ENCODE results near the gene COX17. TPM values are rescaled to one million over a fixed set of nuclear protein-coding genes. Genes with fewer than 3 reads are reported as not detected.

Gene COX17
- polyA plus RNA-seq, 2 of the 4 experiments (the other 2 are of a cell fraction): 79.0 to 149 TPM

DNA sequence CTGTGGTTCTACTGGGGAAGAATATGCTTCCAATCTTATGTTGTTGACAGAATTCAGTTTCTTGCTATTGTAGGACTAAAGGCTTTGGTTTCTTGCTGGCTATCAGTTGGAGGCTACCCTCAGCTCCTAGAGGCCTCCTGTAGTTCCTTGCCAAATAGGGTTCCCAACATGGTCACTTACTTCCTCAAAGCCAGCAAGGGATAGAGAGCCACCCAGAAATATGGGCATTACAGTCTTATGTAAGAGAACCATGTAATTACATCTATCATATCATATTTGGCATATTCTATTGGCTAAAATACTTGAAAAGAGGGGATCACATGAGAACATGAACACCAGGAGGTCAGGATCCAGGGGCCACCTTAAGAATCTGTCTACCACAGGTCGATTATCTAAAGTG, 6.2 kb upstream of the COX17 start:
- no peaks in the 10 kb centered on the region for H3K4me1 ChIP-seq
- TF ChIP-seq BHLHE40 (IDR thresholded peaks at IDR 0.05; ENCODE audit: low read depth, low read length) (no peak), TFCP2L1 (CRISPR knock-in tag; IDR thresholded peaks at IDR 0.05) (no peak), ZFP36 (IDR thresholded peaks at IDR 0.05; ENCODE audit: borderline replicate concordance, partially characterized antibody) (no peak), GATA3 (IDR thresholded peaks at IDR 0.05; ENCODE audit: borderline replicate concordance) (no peak), POLR2A (IDR thresholded peaks at IDR 0.05; ENCODE audit: low read length) (no peak), CBX2 (IDR thresholded peaks at IDR 0.05; ENCODE audit: borderline replicate concordance, low read depth) (no peak), HEYL (CRISPR knock-in tag; IDR thresholded peaks at IDR 0.05) (no peak), HOXA7 (CRISPR knock-in tag; IDR thresholded peaks at IDR 0.05) (no peak), HDAC2 (IDR thresholded peaks at IDR 0.05) (no peak), FOSL2 (IDR thresholded peaks at IDR 0.05) (no peak), FOSL2 (CRISPR knock-in tag; IDR thresholded peaks at IDR 0.05) (no peak), KDM1A (IDR thresholded peaks at IDR 0.05; ENCODE audit: low read depth) (no peak), HOXB13 (CRISPR knock-in tag; IDR thresholded peaks at IDR 0.05; ENCODE audit: low read depth) (no peak), ESRRA (IDR thresholded peaks at IDR 0.05; ENCODE audit: borderline replicate concordance, low read length) (no peak), NPAS2 (CRISPR knock-in tag; IDR thresholded peaks at IDR 0.05; ENCODE audit: borderline replicate concordance) (no peak), MAFK (IDR thresholded peaks at IDR 0.05; ENCODE audit: partially characterized antibody) (no peak)
- TF ChIP-seq, protein P1, sequence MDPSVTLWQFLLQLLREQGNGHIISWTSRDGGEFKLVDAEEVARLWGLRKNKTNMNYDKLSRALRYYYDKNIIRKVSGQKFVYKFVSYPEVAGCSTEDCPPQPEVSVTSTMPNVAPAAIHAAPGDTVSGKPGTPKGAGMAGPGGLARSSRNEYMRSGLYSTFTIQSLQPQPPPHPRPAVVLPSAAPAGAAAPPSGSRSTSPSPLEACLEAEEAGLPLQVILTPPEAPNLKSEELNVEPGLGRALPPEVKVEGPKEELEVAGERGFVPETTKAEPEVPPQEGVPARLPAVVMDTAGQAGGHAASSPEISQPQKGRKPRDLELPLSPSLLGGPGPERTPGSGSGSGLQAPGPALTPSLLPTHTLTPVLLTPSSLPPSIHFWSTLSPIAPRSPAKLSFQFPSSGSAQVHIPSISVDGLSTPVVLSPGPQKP (IDR thresholded peaks at IDR 0.05; ENCODE audit: low read depth, low read length): no peak
- TF ChIP-seq, protein P2, sequence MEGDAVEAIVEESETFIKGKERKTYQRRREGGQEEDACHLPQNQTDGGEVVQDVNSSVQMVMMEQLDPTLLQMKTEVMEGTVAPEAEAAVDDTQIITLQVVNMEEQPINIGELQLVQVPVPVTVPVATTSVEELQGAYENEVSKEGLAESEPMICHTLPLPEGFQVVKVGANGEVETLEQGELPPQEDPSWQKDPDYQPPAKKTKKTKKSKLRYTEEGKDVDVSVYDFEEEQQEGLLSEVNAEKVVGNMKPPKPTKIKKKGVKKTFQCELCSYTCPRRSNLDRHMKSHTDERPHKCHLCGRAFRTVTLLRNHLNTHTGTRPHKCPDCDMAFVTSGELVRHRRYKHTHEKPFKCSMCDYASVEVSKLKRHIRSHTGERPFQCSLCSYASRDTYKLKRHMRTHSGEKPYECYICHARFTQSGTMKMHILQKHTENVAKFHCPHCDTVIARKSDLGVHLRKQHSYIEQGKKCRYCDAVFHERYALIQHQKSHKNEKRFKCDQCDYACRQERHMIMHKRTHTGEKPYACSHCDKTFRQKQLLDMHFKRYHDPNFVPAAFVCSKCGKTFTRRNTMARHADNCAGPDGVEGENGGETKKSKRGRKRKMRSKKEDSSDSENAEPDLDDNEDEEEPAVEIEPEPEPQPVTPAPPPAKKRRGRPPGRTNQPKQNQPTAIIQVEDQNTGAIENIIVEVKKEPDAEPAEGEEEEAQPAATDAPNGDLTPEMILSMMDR (IDR thresholded peaks at IDR 0.05): no peak
- TF ChIP-seq, protein P3, sequence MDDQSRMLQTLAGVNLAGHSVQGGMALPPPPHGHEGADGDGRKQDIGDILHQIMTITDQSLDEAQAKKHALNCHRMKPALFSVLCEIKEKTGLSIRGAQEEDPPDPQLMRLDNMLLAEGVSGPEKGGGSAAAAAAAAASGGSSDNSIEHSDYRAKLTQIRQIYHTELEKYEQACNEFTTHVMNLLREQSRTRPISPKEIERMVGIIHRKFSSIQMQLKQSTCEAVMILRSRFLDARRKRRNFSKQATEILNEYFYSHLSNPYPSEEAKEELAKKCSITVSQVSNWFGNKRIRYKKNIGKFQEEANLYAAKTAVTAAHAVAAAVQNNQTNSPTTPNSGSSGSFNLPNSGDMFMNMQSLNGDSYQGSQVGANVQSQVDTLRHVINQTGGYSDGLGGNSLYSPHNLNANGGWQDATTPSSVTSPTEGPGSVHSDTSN (IDR thresholded peaks at IDR 0.05): no peak
- TF ChIP-seq, protein P4, sequence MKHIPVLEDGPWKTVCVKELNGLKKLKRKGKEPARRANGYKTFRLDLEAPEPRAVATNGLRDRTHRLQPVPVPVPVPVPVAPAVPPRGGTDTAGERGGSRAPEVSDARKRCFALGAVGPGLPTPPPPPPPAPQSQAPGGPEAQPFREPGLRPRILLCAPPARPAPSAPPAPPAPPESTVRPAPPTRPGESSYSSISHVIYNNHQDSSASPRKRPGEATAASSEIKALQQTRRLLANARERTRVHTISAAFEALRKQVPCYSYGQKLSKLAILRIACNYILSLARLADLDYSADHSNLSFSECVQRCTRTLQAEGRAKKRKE (CRISPR knock-in tag; IDR thresholded peaks at IDR 0.05; ENCODE audit: low read depth): no peak
- no peak overlapping the region for H3K27ac ChIP-seq
- ChIA-PET CTCF (interaction anchor here (1.0 to 5.3 kb wide), 4 partner anchors 19 to 442 kb away, joined by 3 to 62 read pairs (median 14); partner anchors contain the start of gene B4GALT4), POLR2A (no interaction called here)
- no peak for FAIRE-seq
- no peak overlapping the region for H3K4me3 ChIP-seq
- H3K4me2 ChIP-seq: no peak overlapping the region
- 3% methylated on average over 1 of the region's 1 CpG for WGBS (ENCODE audit: missing lambda C conversion rate)
- no peaks in the 10 kb centered on the region for H3K9me3 ChIP-seq
- ATAC-seq: no peak
- DNase-seq (ENCODE audit: low read depth in 1 of 2, low spot score in 1 of 2): no peak

DNA sequence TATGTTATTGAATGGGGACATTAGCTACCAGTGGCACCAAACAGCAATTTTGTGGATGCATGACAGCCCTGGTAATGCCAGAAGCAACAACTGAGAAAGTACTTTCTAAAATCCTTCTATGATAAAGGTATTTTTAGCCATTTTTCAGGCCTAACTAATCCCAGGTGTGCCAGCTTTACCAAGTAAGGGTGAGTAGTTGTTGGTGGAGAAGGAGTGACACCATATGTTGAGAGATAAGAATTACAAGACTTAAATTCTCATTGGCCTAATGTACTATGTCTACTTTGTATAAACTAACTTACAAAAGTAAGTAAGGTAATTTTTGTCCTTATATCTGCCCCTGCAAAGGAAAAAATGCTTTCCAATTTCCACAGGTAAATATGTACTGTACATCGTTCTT, 4.1 kb upstream of the COX17 start:
- ChIA-PET POLR2A (interaction anchor here (1.3 to 1.5 kb wide), 2 partner anchors 217 to 441 kb away, joined by 3 read pairs; partner anchors contain the start of genes B4GALT4 and TMEM39A), CTCF (interaction anchor here (0.7 to 5.3 kb wide), 36 partner anchors 9 to 802 kb away, joined by 3 to 62 read pairs (median 4); partner anchors contain the start of genes B4GALT4, CD80, POGLUT1 and POPDC2)
- Histone ChIP-seq H3K4me2 (no peak overlapping the region), H3K27ac (no peak overlapping the region), H3K4me1 (peaks cover 5% of the 10 kb centered on the region; the same call in 2 of the 3 replicates), H3K9me3 (no peaks in the 10 kb centered on the region), H3K4me3 (no peak overlapping the region)
- TF ChIP-seq SMC3 (IDR thresholded peaks at IDR 0.05) (peak; percentile 65), FOSL2 (IDR thresholded peaks at IDR 0.05) (no peak), FOSL2 (CRISPR knock-in tag; IDR thresholded peaks at IDR 0.05) (no peak), RAD21 (conservative IDR thresholded peaks at IDR 0.05 in 1 of 2, IDR thresholded peaks at IDR 0.05 in 1 of 2) (peak; percentile 84 to 87)
- TF ChIP-seq, protein P2 (IDR thresholded peaks at IDR 0.05): peak; percentile 70
- ATAC-seq: peak; percentile 47 to 54; a peak in 2 of 6 replicates
- peak; percentile 73 for FAIRE-seq
- 0% methylated on average over 1 of the region's 1 CpG for WGBS (ENCODE audit: missing lambda C conversion rate)
- peak; percentile 27 to 44 for DNase-seq (ENCODE audit: low read depth in 1 of 2, low spot score in 1 of 2)
